ENCODE data around the gene DDX39A. TPM values are rescaled to one million over a fixed set of nuclear protein-coding genes. Genes with fewer than 3 reads are reported as not detected.
A peak's percentile ranks its signal among the peaks of the same experiment; 100 is the strongest.
"Not testable (repeated sequence)": the region's sequence is repeated elsewhere in the genome, so short reads cannot be mapped to it uniquely, and the experiment has no call there.

Gene DDX39A
- polyA plus RNA-seq, 1 experiment = 64.0 TPM

- no peak for DNase-seq (ENCODE audit: low read depth)
- Histone ChIP-seq H3K4me3 (ENCODE audit: low read depth, low read length) (no peak overlapping the region), H3K36me3 (ENCODE audit: control insufficient read depth, insufficient read depth, low read length) (no peaks in the 10 kb centered on the region), H3K27me3 (ENCODE audit: control insufficient read depth, insufficient read depth, low read length) (no peaks in the 10 kb centered on the region)
- POLR2A ChIA-PET = no interaction called here
- CTCF ChIA-PET = interaction anchor here (0.6 to 1.9 kb wide), 5 partner anchors 8 to 183 kb away, joined by 3 to 13 read pairs (median 3); no protein-coding TSS in a partner anchor
- no peak for TF ChIP-seq CTCF (IDR thresholded peaks at IDR 0.05; ENCODE audit: insufficient read depth, low read depth, low read length)
Measured at GRCh38 chr19:14367016-14367415, 52.1 kb downstream of the DDX39A start.

DNA sequence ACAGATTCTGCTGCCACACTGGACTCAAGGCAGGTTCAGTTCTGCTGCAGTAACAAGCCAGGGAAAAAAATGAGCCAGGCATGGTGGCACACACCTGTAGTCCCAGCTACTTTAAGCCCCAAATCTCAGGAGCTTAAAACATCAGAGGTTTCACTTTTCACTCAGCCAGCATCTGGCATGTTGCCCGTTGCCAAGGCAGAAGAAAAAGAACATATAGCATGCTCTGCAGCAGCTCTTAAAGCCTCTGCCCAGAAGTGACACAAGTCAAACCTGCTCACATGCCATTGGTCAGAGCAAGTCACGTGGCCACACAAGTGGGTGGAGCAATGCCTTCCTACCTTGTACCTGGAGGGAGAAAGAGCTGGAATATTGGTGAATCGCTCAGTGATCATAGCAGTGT, 52.6 kb downstream of the DDX39A start:
- Histone ChIP-seq H3K4me3 (ENCODE audit: low read depth, low read length) (no peak overlapping the region), H3K36me3 (ENCODE audit: control insufficient read depth, insufficient read depth, low read length) (no peaks in the 10 kb centered on the region), H3K27me3 (ENCODE audit: control insufficient read depth, insufficient read depth, low read length) (no peaks in the 10 kb centered on the region)
- TF ChIP-seq CTCF (IDR thresholded peaks at IDR 0.05; ENCODE audit: insufficient read depth, low read depth, low read length) = no peak
- ChIA-PET CTCF (interaction anchor here (0.6 to 3.7 kb wide), 6 partner anchors 9 to 183 kb away, joined by 3 to 16 read pairs (median 4); no protein-coding TSS in a partner anchor), POLR2A (no interaction called here)
- DNase-seq (ENCODE audit: low read depth) = no peak

DNA sequence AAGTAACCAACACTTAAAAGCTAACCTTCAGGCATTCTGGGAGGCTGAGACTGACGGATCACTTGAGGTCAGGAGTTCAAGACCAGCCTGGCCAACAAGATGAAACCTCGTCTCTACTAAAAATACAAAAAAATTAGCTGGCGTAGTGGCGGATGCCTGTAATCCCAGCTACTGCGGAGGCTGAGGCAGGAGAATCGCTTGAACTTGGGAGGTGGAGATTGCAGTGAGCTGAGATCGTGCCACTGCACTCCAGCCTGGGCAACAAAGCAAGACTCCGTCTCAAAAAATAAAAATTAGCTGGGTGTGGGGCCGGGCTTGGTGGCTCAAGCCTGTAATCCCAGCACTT, 55.1 kb downstream of the DDX39A start:
- H3K27me3 ChIP-seq (ENCODE audit: control insufficient read depth, insufficient read depth, low read length); DNase-seq (ENCODE audit: low read depth); H3K36me3 ChIP-seq (ENCODE audit: control insufficient read depth, insufficient read depth, low read length); H3K4me3 ChIP-seq (ENCODE audit: low read depth, low read length): not testable (repeated sequence)
- POLR2A ChIA-PET = interaction anchor here (0.6 kb wide), 1 partner anchor 21 kb away, joined by 9 read pairs; no protein-coding TSS in a partner anchor
- CTCF ChIA-PET = interaction anchor here (0.8 to 3.7 kb wide), 6 partner anchors 11 to 227 kb away, joined by 4 to 16 read pairs (median 4); partner anchors contain the start of gene ASF1B

GRCh38 chr19:14363183-14364097, 55.7 kb downstream of the DDX39A start:
- Histone ChIP-seq H3K27me3 (ENCODE audit: control insufficient read depth, insufficient read depth, low read length) (no peaks in the 10 kb centered on the region), H3K4me3 (ENCODE audit: low read depth, low read length) (peak overlapping the region; percentile 35), H3K36me3 (ENCODE audit: control insufficient read depth, insufficient read depth, low read length) (no peaks in the 10 kb centered on the region)
- TF ChIP-seq CTCF (IDR thresholded peaks at IDR 0.05; ENCODE audit: insufficient read depth, low read depth, low read length) = no peak
- CTCF ChIA-PET = interaction anchor here (0.8 to 3.7 kb wide), 7 partner anchors 10 to 227 kb away, joined by 3 to 16 read pairs (median 4); partner anchors contain the start of gene ASF1B
- POLR2A ChIA-PET = interaction anchor here (0.6 kb wide), 1 partner anchor 22 kb away, joined by 9 read pairs; no protein-coding TSS in a partner anchor
- DNase-seq (ENCODE audit: low read depth) = no peak

- Histone ChIP-seq H3K4me3 (ENCODE audit: low read depth, low read length) (no peak overlapping the region), H3K27me3 (ENCODE audit: control insufficient read depth, insufficient read depth, low read length) (no peaks in the 10 kb centered on the region), H3K36me3 (ENCODE audit: control insufficient read depth, insufficient read depth, low read length) (no peaks in the 10 kb centered on the region)
- ChIA-PET POLR2A (no interaction called here), CTCF (interaction anchor here (0.6 to 0.8 kb wide), 2 partner anchors 45 to 436 kb away, joined by 3 read pairs; no protein-coding TSS in a partner anchor)
- no peak for DNase-seq (ENCODE audit: low read depth)
- peak; percentile 14; the same call in 1 of the 2 replicates for TF ChIP-seq CTCF (IDR thresholded peaks at IDR 0.05; ENCODE audit: insufficient read depth, low read depth, low read length)
Measured at GRCh38 chr19:14361824-14362223, 57.3 kb downstream of the DDX39A start.

Other genes with a start within 250 kb of the DDX39A start
- gene ADGRL1, start 213.2 kb downstream of the DDX39A start, polyA plus RNA-seq (2011; rRNA removed) = 1.6 and 4.0 TPM in 2 replicates
- gene ADGRE5, start 37.9 kb downstream of the DDX39A start, polyA plus RNA-seq (2011; rRNA removed) = 27.1 and 64.4 TPM in 2 replicates
- gene PKN1, start 14.0 kb upstream of the DDX39A start, polyA plus RNA-seq (2011; rRNA removed) = 73.5 and 117 TPM in 2 replicates
- 0.63 and 1.0 TPM in 2 replicates for gene PTGER1, start 56.0 kb upstream of the DDX39A start, polyA plus RNA-seq (2011; rRNA removed)
- gene GIPC1, start 76.8 kb upstream of the DDX39A start, polyA plus RNA-seq (2011; rRNA removed) = 92.3 and 119 TPM in 2 replicates
- gene DNAJB1, start 99.1 kb upstream of the DDX39A start, polyA plus RNA-seq (2011; rRNA removed) = 114 and 133 TPM in 2 replicates
- gene TECR, start 110.3 kb upstream of the DDX39A start, polyA plus RNA-seq (2011; rRNA removed) = 63.2 and 95.9 TPM in 2 replicates
- 135 and 147 TPM in 2 replicates for gene NDUFB7, start 152.7 kb upstream of the DDX39A start, polyA plus RNA-seq (2011; rRNA removed)
- gene CLEC17A, start 163.7 kb upstream of the DDX39A start, polyA plus RNA-seq (2011; rRNA removed) = not detected in 2 replicates

Data from BJ (cell line).